ENCODE data around the gene AP3S1. TPM values are rescaled to one million over a fixed set of nuclear protein-coding genes. Genes with fewer than 3 reads are reported as not detected.

Gene AP3S1
- total and polyA plus RNA-seq, 3 donors from 2014 or later, result 103 to 136 (median 105) TPM

DNA sequence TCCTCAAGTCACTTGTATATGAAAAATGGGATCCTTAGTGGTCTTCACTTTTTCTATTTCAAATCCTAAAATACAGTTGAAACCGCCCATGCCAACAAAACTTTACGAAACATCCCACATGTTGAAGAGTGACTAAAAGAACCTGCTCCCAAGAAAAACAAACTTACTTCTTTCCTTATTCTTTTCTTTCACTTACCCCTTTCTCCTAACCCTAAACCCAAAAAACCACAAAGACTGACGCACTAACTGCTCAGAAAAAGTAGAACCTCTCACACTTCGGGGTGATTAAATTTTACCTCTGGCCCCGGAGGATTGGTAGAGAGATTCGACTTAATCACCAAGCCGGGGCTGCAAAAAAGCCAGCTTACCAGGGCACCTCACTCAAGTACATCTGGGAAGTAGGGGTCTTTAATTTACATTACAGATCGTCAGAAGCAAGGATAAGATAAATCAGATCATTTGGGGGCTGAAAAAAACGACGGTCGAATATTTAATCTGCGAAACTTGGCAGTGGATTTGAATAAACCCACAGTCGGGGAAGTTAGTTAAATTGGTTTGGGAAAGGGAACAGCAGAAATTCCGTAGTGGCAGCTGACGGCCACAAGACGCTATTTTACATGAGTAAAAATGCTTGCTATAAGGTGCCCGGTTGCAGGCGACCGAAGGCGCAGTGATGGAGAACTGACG is 26.6 kb upstream of the AP3S1 start:
- H3K36me3 ChIP-seq (ENCODE audit: low read depth, missing control alignments), result no peaks in the 10 kb centered on the region
- no peaks in the 10 kb centered on the region for H3K9me3 ChIP-seq
- DNase-seq, result no peak
- intact Hi-C loops (cut with DNase I; ENCODE audit: low total_unique reads), result no loop called here
- peaks cover 11% of the 10 kb centered on the region for H3K4me1 ChIP-seq
- H3K27me3 ChIP-seq, result no peaks in the 10 kb centered on the region
- WGBS, 2 donors, result 20 to 27% methylated on average over 20 to 21 of the region's 21 CpGs
- H3K4me3 ChIP-seq, result peak overlapping the region; percentile 65 to 72
- no peak overlapping the region for H3K27ac ChIP-seq
- TF ChIP-seq POLR2A (IDR thresholded peaks at IDR 0.05) (no peak), CTCF (IDR thresholded peaks at IDR 0.05) (no peak)

GRCh38 chr5:115815693-115816225 is 26.0 kb upstream of the AP3S1 start:
- peaks cover 11% of the 10 kb centered on the region for H3K4me1 ChIP-seq
- H3K27me3 ChIP-seq, result no peaks in the 10 kb centered on the region
- intact Hi-C loops (cut with DNase I; ENCODE audit: low total_unique reads), result no loop called here
- peak overlapping the region; percentile 65 to 72 for H3K4me3 ChIP-seq
- DNase-seq, result peak; percentile 23
- no peaks in the 10 kb centered on the region for H3K36me3 ChIP-seq (ENCODE audit: low read depth, missing control alignments)
- TF ChIP-seq POLR2A (IDR thresholded peaks at IDR 0.05) (no peak), CTCF (IDR thresholded peaks at IDR 0.05) (no peak)
- no peaks in the 10 kb centered on the region for H3K9me3 ChIP-seq
- WGBS, 2 donors, result 0% methylated on average over 13 to 27 of the region's 48 CpGs
- peak overlapping the region; percentile 80 to 87 for H3K27ac ChIP-seq

- Histone ChIP-seq H3K27ac (peak within 1 kb of the TSS; percentile 80 to 87), H3K9me3 (no peaks in the 10 kb centered on the region), H3K4me1 (peaks cover 11% of the 10 kb centered on the region), H3K27me3 (no peaks in the 10 kb centered on the region), H3K36me3 (ENCODE audit: low read depth, missing control alignments) (no peaks in the 10 kb centered on the region), H3K4me3 (peak within 1 kb of the TSS; percentile 65 to 72)
- 0 to 1% methylated on average over 37 to 67 of the region's 69 CpGs for WGBS, 2 donors
- TF ChIP-seq POLR2A (IDR thresholded peaks at IDR 0.05) (no peak), CTCF (IDR thresholded peaks at IDR 0.05) (no peak)
- peak; percentile 81 for DNase-seq
- intact Hi-C loops (cut with DNase I; ENCODE audit: low total_unique reads), result no loop called here
Observed at GRCh38 chr5:115816226-115817081, 25.3 kb upstream of the AP3S1 start, which contains the start of gene CDO1. Gene CDO1, minus strand, starts transcription at chr5:115816659. Its CDS starts 262 bp downstream, at chr5:115816397.

- Histone ChIP-seq H3K4me1 (peaks cover 11% of the 10 kb centered on the region), H3K27ac (peak overlapping the region in 1 of 2 donors; percentile 87), H3K27me3 (no peaks in the 10 kb centered on the region), H3K4me3 (peak overlapping the region in 1 of 2 donors; percentile 65), H3K9me3 (no peaks in the 10 kb centered on the region), H3K36me3 (ENCODE audit: low read depth, missing control alignments) (no peaks in the 10 kb centered on the region)
- WGBS, 2 donors, result 63 to 68% methylated on average over 7 of the region's 7 CpGs
- TF ChIP-seq POLR2A (IDR thresholded peaks at IDR 0.05) (no peak), CTCF (IDR thresholded peaks at IDR 0.05) (no peak)
- intact Hi-C loops (cut with DNase I; ENCODE audit: low total_unique reads), result no loop called here
- DNase-seq, result no peak
Observed at GRCh38 chr5:115817386-115817785, 24.3 kb upstream of the AP3S1 start.
